ENCODE data around the gene BANP.
A peak's percentile ranks its signal among the peaks of the same experiment; 100 is the strongest.
"Not testable (repeated sequence)": the region's sequence is repeated elsewhere in the genome, so short reads cannot be mapped to it uniquely, and the experiment has no call there.

The BANP gene

GRCh38 chr16:87966685-87967185 lies 15.5 kb downstream of the BANP start:
- no peak for DNase-seq (ENCODE audit: low read depth)

DNA sequence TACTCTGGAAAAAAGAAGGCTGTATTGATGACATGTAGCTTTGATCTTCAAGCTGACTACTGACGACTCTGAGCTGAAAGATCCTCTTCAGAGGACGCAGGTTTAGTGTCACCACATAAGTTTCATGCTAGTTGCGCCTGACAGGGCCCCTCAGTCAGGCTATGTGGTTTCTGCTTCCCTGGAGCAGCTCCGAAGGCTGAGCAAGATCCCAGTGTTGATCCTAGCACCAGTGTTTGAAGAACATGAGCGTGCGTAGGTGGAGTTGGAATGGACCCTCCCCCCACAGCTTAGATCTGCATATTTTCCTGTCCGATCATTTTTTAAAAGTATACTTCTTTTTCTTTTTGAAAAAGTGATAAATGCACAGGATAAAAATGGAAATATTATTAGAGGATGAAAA lies 17.3 kb downstream of the BANP start:
- peak; percentile 79 for DNase-seq (ENCODE audit: low read depth)

- peak; percentile 72 for DNase-seq (ENCODE audit: low read depth)
Observed at GRCh38 chr16:87970186-87970585, 19.0 kb downstream of the BANP start.

- DNase-seq (ENCODE audit: low read depth): no peak
Observed at GRCh38 chr16:87971933-87972332, 20.7 kb downstream of the BANP start.

GRCh38 chr16:87973717-87974116 lies 22.5 kb downstream of the BANP start:
- no peak for DNase-seq (ENCODE audit: low read depth)

GRCh38 chr16:87974178-87974577 lies 22.9 kb downstream of the BANP start:
- no peak for DNase-seq (ENCODE audit: low read depth)

DNA sequence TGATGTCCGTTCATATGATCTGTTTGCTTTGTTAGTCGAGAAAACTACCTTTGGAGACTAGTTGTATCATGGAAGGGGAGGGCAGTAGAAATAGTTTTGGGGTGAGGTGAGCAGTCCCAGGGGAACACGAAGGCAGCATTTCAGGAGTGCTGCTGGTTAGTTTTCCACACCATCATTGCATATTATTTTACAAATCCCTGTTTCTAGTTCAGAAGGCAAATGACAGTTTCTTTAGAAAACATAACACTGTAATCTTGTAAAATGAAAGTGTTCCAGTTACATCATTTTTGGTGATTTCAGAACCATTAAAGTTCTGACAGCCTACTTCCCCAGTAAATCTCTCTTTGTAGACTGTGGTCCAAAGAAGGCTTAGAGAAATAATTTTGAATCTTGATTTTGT lies 25.4 kb downstream of the BANP start:
- DNase-seq (ENCODE audit: low read depth): no peak

DNA sequence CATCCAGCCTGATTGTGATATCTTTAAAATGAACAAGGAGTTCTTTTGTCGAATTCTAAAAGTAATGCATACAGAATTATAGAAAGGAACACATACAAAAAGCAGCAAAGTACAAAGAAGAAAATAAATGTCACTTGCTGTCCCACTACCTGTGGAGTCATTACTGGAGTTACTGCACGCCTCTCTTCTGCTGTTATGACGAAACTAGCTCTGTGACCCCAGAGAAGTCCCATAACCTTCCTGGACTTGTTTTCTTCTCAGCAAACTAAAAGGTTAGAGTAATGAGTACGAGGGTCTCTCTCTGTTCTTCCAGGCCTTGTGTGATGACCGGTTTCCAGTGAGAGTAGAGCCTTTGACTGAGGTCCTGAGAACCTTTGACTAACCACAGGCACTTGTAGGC lies 26.9 kb downstream of the BANP start:
- DNase-seq (ENCODE audit: low read depth): no peak

DNA sequence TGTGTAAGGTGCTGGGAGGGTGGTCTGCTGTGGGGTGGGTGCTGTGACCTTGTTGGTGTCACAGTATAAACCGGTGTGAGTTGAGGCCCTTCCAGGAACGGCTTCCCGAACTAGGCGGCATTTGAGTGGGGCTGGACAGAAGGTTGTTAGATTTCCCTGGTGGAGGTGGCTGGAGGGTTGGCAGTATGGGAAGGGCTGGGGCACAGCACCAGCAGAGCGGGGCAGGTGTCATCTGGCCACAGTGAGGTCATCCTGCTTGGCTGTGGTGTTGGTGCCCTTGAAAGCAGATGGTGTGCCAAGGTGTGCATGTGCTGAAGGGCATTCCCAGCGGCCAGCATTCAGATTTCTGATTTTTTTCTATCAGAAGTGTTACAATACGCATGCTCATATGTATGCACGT lies 28.1 kb downstream of the BANP start:
- DNase-seq (ENCODE audit: low read depth): no peak

- not testable (repeated sequence) for DNase-seq (ENCODE audit: low read depth)
Observed at GRCh38 chr16:87979911-87980630, 28.8 kb downstream of the BANP start.

DNA sequence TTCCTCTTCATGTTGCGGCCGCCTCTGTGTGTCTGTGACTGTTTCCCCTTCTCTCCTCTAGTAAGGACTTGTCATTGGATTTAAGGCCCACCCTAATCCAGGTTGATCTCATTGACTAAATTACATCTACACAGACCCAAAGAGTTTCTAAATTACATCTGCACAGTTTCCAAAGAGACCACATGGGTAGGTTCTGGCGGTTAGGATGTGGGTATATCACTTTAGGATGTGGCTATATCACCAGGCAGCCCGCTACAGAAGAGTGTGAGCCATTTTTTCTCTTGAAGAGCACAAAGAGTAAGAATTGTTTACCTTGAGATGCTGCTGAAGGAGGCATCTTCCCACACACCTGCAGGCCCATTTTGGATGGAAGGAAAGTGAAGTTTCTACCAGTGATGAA lies 30.1 kb downstream of the BANP start:
- DNase-seq (ENCODE audit: low read depth): not testable (repeated sequence)

GRCh38 chr16:87982581-87983041 lies 31.4 kb downstream of the BANP start:
- no peak for DNase-seq (ENCODE audit: low read depth)

DNA sequence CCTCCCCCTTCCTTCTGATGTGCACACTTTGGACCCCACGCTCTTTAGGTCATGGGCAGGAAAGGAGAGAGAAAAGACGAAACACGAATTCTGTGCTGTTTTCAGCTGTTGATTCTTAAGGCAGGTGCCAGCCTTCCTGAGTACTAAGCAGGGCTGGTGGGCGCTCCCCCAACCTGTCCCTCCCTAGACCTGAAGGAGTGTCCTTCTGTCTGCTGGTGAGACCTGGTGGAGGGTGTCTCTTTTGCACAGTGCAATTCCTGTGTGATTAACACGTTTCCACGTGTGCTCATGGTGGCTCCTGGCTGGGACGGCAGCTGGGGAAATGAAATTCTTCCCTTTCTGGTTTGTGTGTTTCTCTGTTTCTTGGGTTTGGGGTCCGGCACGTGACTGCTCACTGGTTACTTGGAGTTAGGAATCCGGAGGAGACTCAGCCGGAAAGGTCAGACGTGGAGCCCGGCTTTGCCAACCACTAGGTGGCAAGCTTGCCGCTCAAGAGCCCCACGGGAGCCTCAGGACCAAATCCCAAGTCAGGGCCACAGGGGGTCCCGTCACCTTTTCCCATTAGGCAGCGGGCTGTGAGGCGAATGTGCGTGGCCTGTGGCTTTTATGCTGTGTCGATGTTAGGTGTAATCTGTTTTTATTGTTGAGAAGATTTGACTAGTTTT lies 32.0 kb downstream of the BANP start:
- not testable (repeated sequence) for DNase-seq (ENCODE audit: low read depth)

GRCh38 chr16:87983737-87984097 lies 32.5 kb downstream of the BANP start:
- DNase-seq (ENCODE audit: low read depth): peak; percentile 43

DNA sequence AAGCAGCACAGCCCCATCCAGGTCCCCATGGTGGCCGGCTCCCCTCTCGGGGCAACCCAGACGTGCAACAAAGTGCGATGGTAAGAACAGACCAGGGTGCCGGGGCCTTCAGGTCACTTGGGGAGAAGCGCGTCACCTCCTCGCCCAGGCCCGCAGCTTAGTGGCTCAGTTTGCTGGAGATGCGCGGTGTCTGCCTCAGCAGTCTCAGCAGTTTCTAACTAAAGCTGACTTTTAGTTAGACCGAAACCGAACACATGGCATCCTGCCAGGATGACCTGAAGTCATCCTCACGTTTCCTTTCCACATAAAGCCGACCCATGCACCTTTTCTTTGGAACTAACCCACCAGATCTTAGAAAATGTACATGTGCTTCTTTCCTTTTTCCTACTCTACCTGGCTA lies 32.9 kb downstream of the BANP start:
- not testable (repeated sequence) for DNase-seq (ENCODE audit: low read depth)

DNA sequence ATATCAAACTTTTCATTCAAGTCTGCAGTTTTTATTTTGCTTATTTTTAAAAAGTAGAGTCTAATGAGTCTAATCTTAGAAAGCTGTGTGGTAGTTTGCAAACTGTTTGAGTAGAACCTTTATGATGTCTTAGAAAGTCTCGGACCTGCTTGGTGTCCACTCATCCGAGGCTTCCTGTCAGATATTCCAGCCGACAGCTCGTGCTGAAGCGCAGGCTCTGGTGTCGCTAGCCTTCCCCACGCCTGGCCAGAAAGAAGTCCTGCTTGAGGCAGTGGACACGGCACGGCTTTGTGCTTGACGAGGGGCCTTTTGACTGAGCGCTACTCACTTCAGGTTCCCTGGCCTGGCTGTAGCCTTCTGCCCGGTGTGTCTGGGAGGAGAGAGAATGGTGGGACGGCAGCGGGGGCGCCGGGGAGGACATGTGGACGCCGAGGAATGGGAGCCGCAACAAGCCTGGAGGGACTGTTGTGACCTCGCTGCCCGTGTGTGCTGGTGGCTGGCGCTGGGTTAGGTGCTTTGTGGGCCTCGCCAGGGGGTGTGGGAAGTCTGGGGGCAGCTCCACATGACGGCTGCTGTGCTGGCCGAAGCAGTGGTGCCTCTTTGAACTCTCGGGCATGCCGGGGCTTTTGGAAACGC lies 33.5 kb downstream of the BANP start:
- DNase-seq (ENCODE audit: low read depth): no peak

- not testable (repeated sequence) for DNase-seq (ENCODE audit: low read depth)
Observed at GRCh38 chr16:87985493-87985892, 34.3 kb downstream of the BANP start.

DNA sequence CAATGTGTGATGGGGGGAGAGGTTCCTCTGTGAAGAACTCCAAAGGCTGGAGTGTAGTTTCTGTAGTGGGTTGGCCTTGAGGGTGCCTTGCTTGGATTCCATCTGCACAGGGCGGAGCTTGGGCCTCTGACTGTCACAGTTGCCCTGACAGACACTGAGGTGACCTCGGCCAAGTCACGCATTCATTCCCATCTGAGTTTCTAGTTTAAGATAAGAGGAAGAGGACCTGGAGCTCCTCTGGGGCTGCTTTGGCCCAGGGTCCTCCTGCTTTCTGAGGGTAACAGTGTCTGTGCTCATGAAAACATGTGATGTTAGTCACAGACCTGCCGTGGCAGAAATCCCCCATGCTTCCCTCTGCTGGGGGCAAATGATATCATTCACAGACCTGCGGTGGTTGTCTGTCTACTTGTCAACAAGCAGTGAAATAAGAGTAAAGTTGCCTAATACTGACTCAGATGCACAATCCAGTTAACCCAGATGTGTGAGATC lies 35.2 kb downstream of the BANP start:
- peak; percentile 92 for DNase-seq (ENCODE audit: low read depth)

GRCh38 chr16:87988596-87988995 lies 37.4 kb downstream of the BANP start:
- not testable (repeated sequence) for DNase-seq (ENCODE audit: low read depth)

DNA sequence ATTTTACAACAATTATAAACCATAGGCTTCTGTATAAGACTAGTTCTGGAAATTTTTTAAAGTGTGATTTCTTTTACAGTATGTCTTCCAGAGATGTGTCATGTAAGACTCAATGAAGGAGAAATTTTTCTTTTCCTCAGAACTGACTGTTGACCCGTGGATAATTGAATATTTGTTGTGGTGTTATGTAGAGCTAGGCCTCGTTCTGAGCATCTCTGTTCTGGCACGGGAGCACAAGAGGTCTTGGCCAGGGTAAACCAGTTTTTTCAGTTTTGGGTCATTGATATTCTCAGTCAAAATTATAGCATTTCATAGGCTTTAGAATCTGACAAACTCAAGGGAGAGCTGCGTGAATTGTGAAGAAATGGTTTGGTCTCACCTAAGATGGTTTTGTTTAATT lies 39.0 kb downstream of the BANP start:
- DNase-seq (ENCODE audit: low read depth): not testable (repeated sequence)

- not testable (repeated sequence) for DNase-seq (ENCODE audit: low read depth)
Observed at GRCh38 chr16:87992142-87992541, 40.9 kb downstream of the BANP start.

GRCh38 chr16:87993901-87994300 lies 42.7 kb downstream of the BANP start:
- DNase-seq (ENCODE audit: low read depth): no peak

DNA sequence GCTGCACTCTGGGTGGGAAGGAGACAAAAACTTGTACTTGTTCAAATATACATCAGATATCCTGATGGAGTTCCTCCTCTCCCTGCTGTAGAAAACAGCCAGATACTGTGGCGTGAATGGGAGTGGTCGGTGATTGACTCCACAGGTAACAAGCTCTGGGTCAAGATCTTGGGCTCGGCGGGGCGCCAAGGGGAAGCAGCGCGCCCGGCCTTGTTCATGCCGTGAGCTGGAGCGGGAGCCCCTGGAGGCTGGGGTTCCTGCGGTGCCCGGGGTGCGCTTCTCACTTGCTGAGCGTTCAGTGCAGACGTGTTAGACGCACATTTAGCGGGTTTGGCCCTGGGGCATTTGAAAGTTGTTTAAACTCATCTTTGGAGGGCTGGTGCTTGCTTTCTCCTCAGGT lies 44.4 kb downstream of the BANP start:
- DNase-seq (ENCODE audit: low read depth): no peak

Measured in iris pigment epithelial cell (primary cell).